CD14-positive monocyte (primary cell): ENCODE measurements around the gene WDR89. TPM values are rescaled to one million over a fixed set of nuclear protein-coding genes. Genes with fewer than 3 reads are reported as not detected.

Experiments
- DNase-seq, 3 donors: peaks; one replicate each; pipeline ENCODE4 v3.0.0-alpha.2; 2011 to 2022
- H2AFZ ChIP-seq: 2 replicates; pipeline ENCODE4 v1.6.0; 2012; ENCODE audit warnings: mild to moderate bottlenecking, low read depth, low read length, inconsistent platforms; ENCODE audit not compliant: insufficient read depth, poor library complexity, severe bottlenecking
- H3K27ac ChIP-seq, 2 donors: 1 replicate in 1 of 2; 2 replicates in 1 of 2; pipeline ENCODE4 v1.5.1; 2012 to 2013; ENCODE audit warnings: low read length in 2 of 2, control low read depth in 1 of 2, inconsistent platforms in 1 of 2, low read depth in 1 of 2, mild to moderate bottlenecking in 1 of 2
- H3K27me3 ChIP-seq, 2 donors: one replicate each; pipeline versions ENCODE4 v1.6.0 to v1.6.1; 2011 to 2013; ENCODE audit warnings: low read length in 2 of 2; ENCODE audit not compliant: control insufficient read depth in 2 of 2, insufficient read depth in 2 of 2
- H3K36me3 ChIP-seq, 2 donors: replicated peaks in 1 of 2; 1 replicate in 1 of 2; 2 replicates in 1 of 2; pipeline versions ENCODE4 v1.5.1 to v1.6.1; 2012 to 2013; ENCODE audit warnings: low read length in 2 of 2, control low read depth in 1 of 2, inconsistent platforms in 1 of 2, mild to moderate bottlenecking in 1 of 2; ENCODE audit not compliant: insufficient read depth in 2 of 2, control insufficient read depth in 1 of 2
- H3K4me1 ChIP-seq, 2 donors: 1 replicate in 1 of 2; 2 replicates in 1 of 2; pipeline versions ENCODE4 v1.5.1 to v1.6.1; 2012 to 2013; ENCODE audit warnings: low read length in 2 of 2, control low read depth in 1 of 2, inconsistent platforms in 1 of 2, mild to moderate bottlenecking in 1 of 2, moderate library complexity in 1 of 2; ENCODE audit not compliant: insufficient read depth in 2 of 2, control insufficient read depth in 1 of 2
- H3K4me2 ChIP-seq: replicated peaks from 2 replicates; pipeline ENCODE3; 2012; ENCODE audit warnings: low read length, moderate library complexity, mild to moderate bottlenecking; ENCODE audit not compliant: poor library complexity, severe bottlenecking; ENCODE audit errors: extremely low read depth
- H3K4me3 ChIP-seq, 3 experiments: fragments of 200-600 bp in 1 of 3; sonication (generic) in 1 of 3; replicated peaks in 1 of 3; 1 replicate in 2 of 3; 2 replicates in 1 of 3; pipeline ENCODE4 v1.5.1; 2011 to 2013; ENCODE audit warnings: low read length in 3 of 3, mild to moderate bottlenecking in 3 of 3, control low read depth in 2 of 3, low read depth in 2 of 3, inconsistent platforms in 1 of 3, moderate library complexity in 1 of 3
- H3K79me2 ChIP-seq: 2 replicates; pipeline ENCODE4 v1.6.0; 2012; ENCODE audit warnings: mild to moderate bottlenecking, control low read depth, inconsistent platforms, low read length, moderate library complexity; ENCODE audit not compliant: insufficient read depth
- H3K9ac ChIP-seq: 2 replicates; pipeline ENCODE4 v1.6.0; 2017; ENCODE audit warnings: low read length, mild to moderate bottlenecking; ENCODE audit not compliant: insufficient read depth, poor library complexity, severe bottlenecking
- H3K9me3 ChIP-seq, 2 donors: replicated peaks in 1 of 2; 1 replicate in 1 of 2; 2 replicates in 1 of 2; pipeline versions ENCODE4 v1.5.1 to v1.6.1; 2012 to 2013; ENCODE audit warnings: low read length in 2 of 2, control low read depth in 1 of 2; ENCODE audit not compliant: control insufficient read depth in 1 of 2, insufficient read depth in 1 of 2
- H4K20me1 ChIP-seq: 2 replicates; pipeline ENCODE4 v1.6.0; 2012; ENCODE audit warnings: mild to moderate bottlenecking, low read length, control low read depth, moderate library complexity; ENCODE audit not compliant: insufficient read depth
- H3K27ac Mint-ChIP-seq, 7 donors: one replicate each; pipeline ENCODE4 v1.8.0; 2020; ENCODE audit warnings: mild to moderate bottlenecking in 7 of 7, mixed read lengths in 7 of 7, moderate library complexity in 6 of 7, inconsistent platforms in 2 of 7
- H3K27me3 Mint-ChIP-seq, 3 donors: one replicate each; pipeline ENCODE4 v1.8.0; 2021 to 2022; ENCODE audit warnings: low read depth in 3 of 3, mild to moderate bottlenecking in 3 of 3, mixed read lengths in 3 of 3, moderate library complexity in 3 of 3, inconsistent platforms in 1 of 3
- H3K36me3 Mint-ChIP-seq, 2 donors: one replicate each; pipeline ENCODE4 v1.8.0; 2020; ENCODE audit warnings: mixed read lengths in 2 of 2, inconsistent platforms in 1 of 2, mild to moderate bottlenecking in 1 of 2
- H3K4me1 Mint-ChIP-seq: one replicate; pipeline ENCODE4 v1.8.0; 2020; ENCODE audit warnings: mild to moderate bottlenecking, mixed read lengths
- H3K4me3 Mint-ChIP-seq, 2 donors: one replicate each; pipeline ENCODE4 v1.8.0; 2020; ENCODE audit warnings: mild to moderate bottlenecking in 2 of 2, mixed read lengths in 2 of 2, moderate library complexity in 1 of 2
- H3K9me3 Mint-ChIP-seq, 7 donors: one replicate each; pipeline ENCODE4 v1.8.0; 2020 to 2022; ENCODE audit warnings: mixed read lengths in 7 of 7, mild to moderate bottlenecking in 6 of 7, moderate library complexity in 6 of 7, inconsistent platforms in 2 of 7
- CTCF ChIP-seq: fragments of 200-600 bp; IDR thresholded peaks from one replicate; pipeline ENCODE4 v1.8.0; 2022; ENCODE audit warnings: antibody characterized with exemption, mild to moderate bottlenecking
- WGBS: methylation state at CpG from one replicate; pipeline ENCODE4 v1.1.5; 2013; ENCODE audit warnings: missing lambda C conversion rate; ENCODE audit not compliant: insufficient coverage; 5-methylcytosine and 5-hydroxymethylcytosine counted together
- intact Hi-C, 2 donors: fragments of 100-400 bp; cut with micrococcal nuclease; formaldehyde crosslinking; loops; one replicate each; pipeline versions ENCODE4 v1.15.0 to v1.15.1; 2023
- polyA plus RNA-seq, 3 donors: library from polyadenylated mRNA; depleted of rRNA in 1 of 3; unstranded in 2 of 3; stranded (reverse) in 1 of 3; fragments of 300-500 nt in 2 of 3; fragments of >200 nt in 1 of 3; fragmentation: Illumina TruSeq in 2 of 3; gene quantifications; 1 replicate in 2 of 3; 2 replicates in 1 of 3; pipeline ENCODE4 v1.2.3, GENCODE V29; 2012 to 2021

Gene WDR89
- polyA plus RNA-seq, 3 donors, result 2.1 to 3.6 (median 2.2) TPM

GRCh38 chr14:63598807-63599206 is 42.9 kb downstream of the WDR89 start:
- H3K27ac ChIP-seq, result no peak overlapping the region
- no peaks in the 10 kb centered on the region for H4K20me1 ChIP-seq
- peaks cover 16% of the 10 kb centered on the region in 2 donors for H3K9me3 ChIP-seq
- intact Hi-C loops, result no loop called here
- Mint-ChIP-seq H3K9me3 (peaks cover 18 to 26% (median 22%) of the 10 kb centered on the region in 7 donors), H3K4me1 (no peaks in the 10 kb centered on the region), H3K36me3 (peaks cover 37 to 40% of the 10 kb centered on the region in 2 donors), H3K4me3 (no peak overlapping the region), H3K27me3 (no peaks in the 10 kb centered on the region), H3K27ac (no peak overlapping the region)
- WGBS, result 90% methylated on average over 2 of the region's 4 CpGs
- no peaks in the 10 kb centered on the region for H3K79me2 ChIP-seq
- H2AFZ ChIP-seq, result no peak overlapping the region
- H3K4me3 ChIP-seq, result no peak overlapping the region
- peaks cover 16 to 36% of the 10 kb centered on the region in 2 donors for H3K36me3 ChIP-seq
- no peak for TF ChIP-seq CTCF
- no peak overlapping the region for H3K9ac ChIP-seq
- no peaks in the 10 kb centered on the region for H3K27me3 ChIP-seq
- H3K4me1 ChIP-seq, result no peaks in the 10 kb centered on the region
- no peak overlapping the region for H3K4me2 ChIP-seq
- DNase-seq, result no peak

- Mint-ChIP-seq H3K27ac (peak overlapping the region in 1 of 7 donors; percentile 50), H3K4me3 (no peak overlapping the region), H3K27me3 (no peaks in the 10 kb centered on the region), H3K36me3 (peaks cover 28 to 35% of the 10 kb centered on the region in 2 donors), H3K9me3 (peaks cover 20 to 32% (median 27%) of the 10 kb centered on the region in 7 donors), H3K4me1 (no peaks in the 10 kb centered on the region)
- H3K27me3 ChIP-seq, result no peaks in the 10 kb centered on the region
- no peak overlapping the region for H3K4me3 ChIP-seq
- no CpG with 5 or more reads among the region's 4 CpGs for WGBS
- H3K4me1 ChIP-seq, result no peaks in the 10 kb centered on the region
- no peak overlapping the region for H3K9ac ChIP-seq
- H3K36me3 ChIP-seq, result peaks cover 16 to 31% of the 10 kb centered on the region in 2 donors
- no peaks in the 10 kb centered on the region for H3K79me2 ChIP-seq
- TF ChIP-seq CTCF, result no peak
- H3K9me3 ChIP-seq, result peaks cover 20 to 24% of the 10 kb centered on the region in 2 donors
- H3K4me2 ChIP-seq, result no peak overlapping the region
- H4K20me1 ChIP-seq, result no peaks in the 10 kb centered on the region
- DNase-seq, result no peak
- no peak overlapping the region for H3K27ac ChIP-seq
- H2AFZ ChIP-seq, result no peak overlapping the region
- intact Hi-C loops, result no loop called here
Measured at GRCh38 chr14:63596998-63597658, 44.5 kb downstream of the WDR89 start.
